ENCODE data around the gene FBXL17. TPM values are rescaled to one million over a fixed set of nuclear protein-coding genes. Genes with fewer than 3 reads are reported as not detected.

The FBXL17 gene
- total RNA-seq, 5 donors from 2014 or later (not counting 1 experiment from before 2014, with no cell fraction given) = 20.4 to 30.1 (median 22.1) TPM

DNA sequence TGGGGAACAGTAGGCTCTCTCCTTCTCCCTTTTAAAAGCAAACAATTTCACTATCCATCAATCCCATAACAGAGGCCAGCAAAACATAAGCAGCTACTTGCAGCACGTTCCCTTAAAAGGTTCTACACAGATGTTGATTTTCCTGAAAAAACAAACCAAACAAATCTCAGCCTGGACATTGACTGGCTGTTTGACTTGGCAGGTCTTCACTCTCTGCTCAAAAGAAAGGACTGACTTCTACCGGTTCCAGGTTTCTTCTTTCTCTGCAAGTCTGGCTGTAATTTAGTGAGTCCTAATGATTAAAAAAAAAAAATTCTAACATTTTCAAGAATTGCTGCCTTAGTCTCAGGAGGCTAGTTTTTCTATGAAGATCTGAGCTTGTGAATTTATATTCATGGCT, 508.0 kb downstream of the FBXL17 start:
- Histone ChIP-seq H3K4me3 (ENCODE audit: control insufficient read depth in 1 of 2, extremely low read depth in 1 of 2, low read length in 1 of 2) (no peak overlapping the region), H3K27me3 (replicated peaks in 1 of 2; ENCODE audit: control insufficient read depth in 2 of 2, extremely low read depth in 1 of 2, insufficient read depth in 2 of 2, low read length in 1 of 2) (no peaks in the 10 kb centered on the region), H3K9me3 (no peaks in the 10 kb centered on the region), H3K36me3 (ENCODE audit: control insufficient read depth in 2 of 2, extremely low read depth in 1 of 2, insufficient read depth in 1 of 2, low read length in 1 of 2) (no peaks in the 10 kb centered on the region), H3K4me1 (ENCODE audit: control insufficient read depth in 1 of 2, extremely low read depth in 1 of 2, insufficient read depth in 2 of 2, low read length in 2 of 2) (peaks cover 0 to 2% of the 10 kb centered on the region in 2 experiments), H3K27ac (ENCODE audit: low read length) (no peak overlapping the region)
- no peak for DNase-seq
- Mint-ChIP-seq H3K4me1 (no peaks in the 10 kb centered on the region), H3K27me3 (no peaks in the 10 kb centered on the region), H3K27ac (no peak overlapping the region), H3K4me3 (no peak overlapping the region), H3K36me3 (peaks cover 31% of the 10 kb centered on the region), H3K9me3 (no peaks in the 10 kb centered on the region)
- ChIA-PET POLR2A (no interaction called here), CTCF (no interaction called here)
- ATAC-seq (replicated peaks in 1 of 4) = no peak
- 89% methylated on average over 1 of the region's 2 CpGs for WGBS (ENCODE audit: insufficient coverage)

DNA sequence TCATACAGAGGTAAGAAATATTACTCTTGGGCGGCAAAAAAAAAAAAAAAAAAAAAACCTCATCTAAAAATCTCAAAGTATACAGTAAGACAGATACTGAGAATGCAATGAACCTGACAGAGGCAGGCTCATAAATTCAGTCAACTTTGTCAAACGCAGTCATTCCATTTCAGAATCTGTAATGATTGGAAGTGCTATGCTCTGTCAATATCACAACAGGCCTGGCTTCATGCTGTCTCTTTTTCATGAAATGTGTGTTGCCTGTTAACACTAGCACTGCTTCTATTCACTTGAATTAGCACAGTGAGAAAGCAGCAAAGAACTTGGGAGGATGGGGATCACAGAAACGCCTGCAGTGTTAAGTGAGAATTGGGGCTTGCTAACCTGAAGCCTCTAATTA, 510.9 kb downstream of the FBXL17 start:
- no peak overlapping the region for H3K4me3 Mint-ChIP-seq
- Histone ChIP-seq H3K36me3 (ENCODE audit: control insufficient read depth in 2 of 2, extremely low read depth in 1 of 2, insufficient read depth in 1 of 2, low read length in 1 of 2) (no peaks in the 10 kb centered on the region), H3K4me1 (ENCODE audit: control insufficient read depth in 1 of 2, extremely low read depth in 1 of 2, insufficient read depth in 2 of 2, low read length in 2 of 2) (peaks cover 0 to 2% of the 10 kb centered on the region in 2 experiments), H3K9me3 (no peaks in the 10 kb centered on the region), H3K27me3 (replicated peaks in 1 of 2; ENCODE audit: control insufficient read depth in 2 of 2, extremely low read depth in 1 of 2, insufficient read depth in 2 of 2, low read length in 1 of 2) (no peaks in the 10 kb centered on the region), H3K4me3 (ENCODE audit: control insufficient read depth in 1 of 2, extremely low read depth in 1 of 2, low read length in 1 of 2) (no peak overlapping the region), H3K27ac (ENCODE audit: low read length) (no peak overlapping the region)
- H3K27me3 Mint-ChIP-seq = no peaks in the 10 kb centered on the region
- H3K27ac Mint-ChIP-seq = no peak overlapping the region
- peaks cover 51% of the 10 kb centered on the region for H3K36me3 Mint-ChIP-seq
- H3K4me1 Mint-ChIP-seq = no peaks in the 10 kb centered on the region
- CTCF ChIA-PET = no interaction called here
- DNase-seq (no peak), ATAC-seq (replicated peaks in 1 of 4) (no peak)
- POLR2A ChIA-PET = no interaction called here
- H3K9me3 Mint-ChIP-seq = no peaks in the 10 kb centered on the region
- WGBS (ENCODE audit: insufficient coverage) = 100% methylated on average over 1 of the region's 3 CpGs

DNA sequence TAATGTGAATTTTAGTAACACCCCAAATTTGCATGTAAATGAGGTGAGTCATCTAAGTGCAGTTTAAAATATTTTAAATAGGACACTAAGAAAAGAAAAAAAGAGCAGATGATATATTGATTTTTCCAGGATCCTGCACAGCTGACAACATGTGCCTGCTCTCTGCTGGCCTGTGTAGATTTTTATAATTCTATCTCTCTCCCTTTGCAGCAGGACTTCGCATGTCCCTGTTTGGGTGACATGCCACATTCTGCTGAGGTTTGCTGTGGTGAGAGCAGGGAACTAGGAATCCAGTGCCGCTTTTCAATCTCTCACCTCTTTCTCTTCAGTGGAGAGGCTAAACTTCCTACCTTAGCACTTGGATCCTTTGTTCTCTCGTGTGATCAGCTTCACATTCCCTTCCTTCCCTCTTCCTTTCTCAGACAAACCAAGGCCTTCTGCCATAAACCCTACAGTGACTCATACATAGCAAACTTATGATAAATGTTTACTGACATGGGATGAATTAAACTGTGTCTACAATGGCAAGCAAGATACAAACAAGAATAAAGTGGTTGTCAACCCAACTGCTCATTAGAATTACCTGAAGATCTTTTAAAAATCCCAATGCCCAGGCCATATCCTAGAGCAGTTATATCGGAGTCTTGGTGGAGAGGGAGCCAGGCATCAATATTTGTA, 512.3 kb downstream of the FBXL17 start:
- Histone ChIP-seq H3K9me3 (no peaks in the 10 kb centered on the region), H3K27me3 (replicated peaks in 1 of 2; ENCODE audit: control insufficient read depth in 2 of 2, extremely low read depth in 1 of 2, insufficient read depth in 2 of 2, low read length in 1 of 2) (no peaks in the 10 kb centered on the region), H3K4me3 (ENCODE audit: control insufficient read depth in 1 of 2, extremely low read depth in 1 of 2, low read length in 1 of 2) (no peak overlapping the region), H3K36me3 (ENCODE audit: control insufficient read depth in 2 of 2, extremely low read depth in 1 of 2, insufficient read depth in 1 of 2, low read length in 1 of 2) (no peaks in the 10 kb centered on the region), H3K27ac (ENCODE audit: low read length) (no peak overlapping the region), H3K4me1 (ENCODE audit: control insufficient read depth in 1 of 2, extremely low read depth in 1 of 2, insufficient read depth in 2 of 2, low read length in 2 of 2) (peaks cover 0 to under 1% of the 10 kb centered on the region in 2 experiments)
- H3K27me3 Mint-ChIP-seq = no peaks in the 10 kb centered on the region
- no peak for DNase-seq
- H3K36me3 Mint-ChIP-seq = peaks cover 58% of the 10 kb centered on the region
- no peaks in the 10 kb centered on the region for H3K9me3 Mint-ChIP-seq
- 100% methylated on average over 1 of the region's 4 CpGs for WGBS (ENCODE audit: insufficient coverage)
- ChIA-PET CTCF (no interaction called here), POLR2A (interaction anchor here in 1 of 2 donors (0.7 kb wide), 1 partner anchor 16 kb away, joined by 3 read pairs; no protein-coding TSS in a partner anchor)
- no peak overlapping the region for H3K4me3 Mint-ChIP-seq
- no peak overlapping the region for H3K27ac Mint-ChIP-seq
- H3K4me1 Mint-ChIP-seq = no peaks in the 10 kb centered on the region
- ATAC-seq (replicated peaks in 1 of 4) = no peak

DNA sequence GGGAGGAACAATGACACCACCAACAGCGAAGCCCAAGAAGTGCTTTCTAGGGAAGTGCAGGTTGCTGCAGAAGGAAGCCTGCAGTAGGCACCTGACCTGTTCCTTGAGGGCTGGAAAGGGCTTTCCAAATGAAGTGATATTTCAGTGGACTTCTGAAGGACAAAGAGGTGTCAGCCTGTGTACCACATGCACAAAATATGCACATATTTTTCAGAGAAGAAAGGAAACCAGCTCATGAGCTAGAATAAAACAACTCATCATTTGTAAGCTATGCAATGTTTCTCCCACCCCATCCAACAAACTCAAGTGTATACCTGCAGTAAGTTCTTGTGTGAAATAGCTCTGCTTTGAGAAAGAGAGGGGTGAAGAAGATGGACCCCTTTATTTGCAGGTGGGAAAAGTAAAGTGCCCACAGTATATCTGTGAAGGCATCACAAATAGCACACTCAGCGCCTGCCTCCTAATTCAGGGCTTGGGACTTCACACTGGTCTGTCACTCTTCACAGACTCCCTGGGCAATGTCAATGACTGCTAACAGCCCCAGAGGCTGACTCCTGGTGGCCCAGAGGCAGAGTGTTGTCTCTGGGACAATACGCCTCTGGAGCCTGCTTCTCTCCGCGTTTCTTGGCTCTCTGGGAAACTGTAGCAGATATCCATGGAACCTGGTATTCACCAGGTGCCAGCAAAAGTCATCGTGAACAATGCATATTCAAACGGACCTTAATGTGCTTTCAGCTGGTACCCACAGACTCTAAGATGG, 513.1 kb downstream of the FBXL17 start:
- POLR2A ChIA-PET = no interaction called here
- ATAC-seq (replicated peaks in 1 of 4) (no peak), DNase-seq (no peak)
- Histone ChIP-seq H3K27me3 (replicated peaks in 1 of 2; ENCODE audit: control insufficient read depth in 2 of 2, extremely low read depth in 1 of 2, insufficient read depth in 2 of 2, low read length in 1 of 2) (no peaks in the 10 kb centered on the region), H3K4me1 (ENCODE audit: control insufficient read depth in 1 of 2, extremely low read depth in 1 of 2, insufficient read depth in 2 of 2, low read length in 2 of 2) (no peaks in the 10 kb centered on the region), H3K27ac (ENCODE audit: low read length) (no peak overlapping the region), H3K36me3 (ENCODE audit: control insufficient read depth in 2 of 2, extremely low read depth in 1 of 2, insufficient read depth in 1 of 2, low read length in 1 of 2) (no peaks in the 10 kb centered on the region), H3K4me3 (ENCODE audit: control insufficient read depth in 1 of 2, extremely low read depth in 1 of 2, low read length in 1 of 2) (no peak overlapping the region), H3K9me3 (no peaks in the 10 kb centered on the region)
- WGBS (ENCODE audit: insufficient coverage) = 100% methylated on average over 6 of the region's 7 CpGs
- no peak overlapping the region for H3K27ac Mint-ChIP-seq
- no peaks in the 10 kb centered on the region for H3K9me3 Mint-ChIP-seq
- CTCF ChIA-PET = no interaction called here
- peaks cover 63% of the 10 kb centered on the region for H3K36me3 Mint-ChIP-seq
- H3K4me1 Mint-ChIP-seq = no peaks in the 10 kb centered on the region
- H3K27me3 Mint-ChIP-seq = no peaks in the 10 kb centered on the region
- H3K4me3 Mint-ChIP-seq = no peak overlapping the region

DNA sequence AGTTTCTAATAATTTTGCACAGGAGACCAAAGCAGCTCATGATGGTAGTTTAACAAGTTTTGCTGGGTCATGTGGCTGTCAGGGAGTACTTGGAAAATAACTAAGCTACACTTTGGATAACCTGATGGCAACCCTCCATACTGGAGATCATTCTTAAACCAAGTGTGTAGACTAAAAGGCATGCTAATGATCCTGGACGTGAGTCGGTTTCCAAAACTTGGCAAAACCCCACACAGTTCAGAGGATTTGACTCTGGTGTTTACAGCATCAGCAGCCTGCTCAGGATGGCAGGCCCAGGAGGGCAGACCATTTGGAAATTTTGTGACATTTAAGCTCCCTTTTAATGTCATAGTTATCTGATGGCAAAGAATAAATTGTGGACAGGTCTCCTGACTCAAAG, 514.6 kb downstream of the FBXL17 start:
- Histone ChIP-seq H3K36me3 (ENCODE audit: control insufficient read depth in 2 of 2, extremely low read depth in 1 of 2, insufficient read depth in 1 of 2, low read length in 1 of 2) (no peaks in the 10 kb centered on the region), H3K4me1 (ENCODE audit: control insufficient read depth in 1 of 2, extremely low read depth in 1 of 2, insufficient read depth in 2 of 2, low read length in 2 of 2) (no peaks in the 10 kb centered on the region), H3K27ac (ENCODE audit: low read length) (no peak overlapping the region), H3K4me3 (ENCODE audit: control insufficient read depth in 1 of 2, extremely low read depth in 1 of 2, low read length in 1 of 2) (no peak overlapping the region), H3K27me3 (replicated peaks in 1 of 2; ENCODE audit: control insufficient read depth in 2 of 2, extremely low read depth in 1 of 2, insufficient read depth in 2 of 2, low read length in 1 of 2) (no peaks in the 10 kb centered on the region), H3K9me3 (no peaks in the 10 kb centered on the region)
- Mint-ChIP-seq H3K4me1 (no peaks in the 10 kb centered on the region), H3K4me3 (no peak overlapping the region), H3K27ac (no peak overlapping the region), H3K36me3 (peaks cover 61% of the 10 kb centered on the region), H3K9me3 (no peaks in the 10 kb centered on the region), H3K27me3 (no peaks in the 10 kb centered on the region)
- ChIA-PET CTCF (no interaction called here), POLR2A (no interaction called here)
- ATAC-seq (replicated peaks in 1 of 4) = no peak
- no CpG with 5 or more reads among the region's 2 CpGs for WGBS (ENCODE audit: insufficient coverage)
- DNase-seq = no peak

DNA sequence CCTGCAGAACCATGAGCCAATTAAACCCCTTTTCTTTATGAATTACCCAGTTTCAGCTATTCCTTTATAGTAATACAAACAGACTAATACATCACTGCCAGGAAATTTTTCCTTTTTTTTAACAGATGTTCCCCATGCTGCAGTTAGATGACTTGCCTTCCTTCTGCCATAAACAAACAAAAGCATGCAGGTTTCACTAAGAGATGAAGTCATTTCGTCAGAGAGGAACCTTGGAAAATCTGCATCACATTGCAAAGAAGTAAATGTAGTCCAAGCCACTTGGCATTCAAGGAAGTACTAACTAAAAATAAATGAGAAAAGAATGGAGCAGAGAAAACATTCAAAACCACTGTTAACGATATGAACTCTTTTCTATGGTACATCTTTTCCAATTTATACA, 517.1 kb downstream of the FBXL17 start:
- Histone ChIP-seq H3K36me3 (ENCODE audit: control insufficient read depth in 2 of 2, extremely low read depth in 1 of 2, insufficient read depth in 1 of 2, low read length in 1 of 2) (no peaks in the 10 kb centered on the region), H3K4me1 (ENCODE audit: control insufficient read depth in 1 of 2, extremely low read depth in 1 of 2, insufficient read depth in 2 of 2, low read length in 2 of 2) (no peaks in the 10 kb centered on the region), H3K4me3 (ENCODE audit: control insufficient read depth in 1 of 2, extremely low read depth in 1 of 2, low read length in 1 of 2) (no peak overlapping the region), H3K27me3 (replicated peaks in 1 of 2; ENCODE audit: control insufficient read depth in 2 of 2, extremely low read depth in 1 of 2, insufficient read depth in 2 of 2, low read length in 1 of 2) (no peaks in the 10 kb centered on the region), H3K27ac (ENCODE audit: low read length) (no peak overlapping the region), H3K9me3 (no peaks in the 10 kb centered on the region)
- DNase-seq (no peak), ATAC-seq (replicated peaks in 1 of 4) (no peak)
- WGBS (ENCODE audit: insufficient coverage) = no CpG with 5 or more reads among the region's 2 CpGs
- Mint-ChIP-seq H3K9me3 (no peaks in the 10 kb centered on the region), H3K27ac (no peak overlapping the region), H3K4me3 (no peak overlapping the region), H3K4me1 (no peaks in the 10 kb centered on the region), H3K36me3 (peaks cover 68% of the 10 kb centered on the region), H3K27me3 (no peaks in the 10 kb centered on the region)
- ChIA-PET CTCF (no interaction called here), POLR2A (no interaction called here)
